Large intestine (tissue), 3 donors: ENCODE measurements around the gene ADGRF5. TPM values are rescaled to one million over a fixed set of nuclear protein-coding genes. Genes with fewer than 3 reads are reported as not detected.

Experiments
- DNase-seq, 2 donors: peaks; one replicate each; pipeline versions ENCODE4 v3.0.0 to v3.0.0-alpha.2; 2013
- H3K27ac ChIP-seq: one replicate; pipeline ENCODE4 v1.5.1; 2013; ENCODE audit warnings: low read length
- H3K27me3 ChIP-seq: 2 replicates; pipeline ENCODE4 v1.6.1; 2013; ENCODE audit warnings: low read length; ENCODE audit not compliant: control insufficient read depth, insufficient read depth
- H3K36me3 ChIP-seq: 2 replicates; pipeline ENCODE4 v1.6.1; 2013; ENCODE audit warnings: low read length; ENCODE audit not compliant: control insufficient read depth, insufficient read depth
- H3K4me1 ChIP-seq: one replicate; pipeline ENCODE4 v1.6.1; 2013; ENCODE audit warnings: low read length; ENCODE audit not compliant: control insufficient read depth, insufficient read depth
- H3K4me3 ChIP-seq: one replicate; pipeline ENCODE4 v1.5.1; 2013; ENCODE audit warnings: low read length
- H3K9me3 ChIP-seq: one replicate; pipeline ENCODE4 v1.6.1; 2013; ENCODE audit warnings: mild to moderate bottlenecking, low read depth, low read length, moderate library complexity; ENCODE audit not compliant: control insufficient read depth
- WGBS: methylation state at CpG from one replicate; pipeline ENCODE4 v1.1.5; 2013; ENCODE audit warnings: low lambda C conversion rate; ENCODE audit not compliant: insufficient coverage; 5-methylcytosine and 5-hydroxymethylcytosine counted together
- polyA plus RNA-seq: library from polyadenylated mRNA; unstranded; fragments of 120-200 nt; gene quantifications from one replicate; pipeline ENCODE4 v1.2.1, GENCODE V29; 2013

ADGRF5 gene
- polyA plus RNA-seq, 1 donor, result 8.3 TPM

GRCh38 chr6:46954837-46955451 lies 33.2 kb upstream of the ADGRF5 start:
- H3K4me3 ChIP-seq, result no peak overlapping the region
- no peak for DNase-seq
- WGBS, result no CpG with 5 or more reads among the region's 4 CpGs

GRCh38 chr6:46953921-46954320 lies 32.2 kb upstream of the ADGRF5 start:
- Histone ChIP-seq H3K27ac (no peak overlapping the region), H3K36me3 (no peaks in the 10 kb centered on the region)
- WGBS, result no CpG with 5 or more reads among the region's 4 CpGs

More at GRCh38 chr6:46954837-46955451, 33.2 kb upstream of the ADGRF5 start:
- no peaks in the 10 kb centered on the region for H3K4me1 ChIP-seq
- no peaks in the 10 kb centered on the region for H3K36me3 ChIP-seq
- no peaks in the 10 kb centered on the region for H3K27me3 ChIP-seq
- H3K27ac ChIP-seq, result no peak overlapping the region
- H3K9me3 ChIP-seq, result no peaks in the 10 kb centered on the region

GRCh38 chr6:46949632-46950280 lies 28.0 kb upstream of the ADGRF5 start:
- Histone ChIP-seq H3K36me3 (no peaks in the 10 kb centered on the region), H3K27ac (no peak overlapping the region), H3K4me3 (no peak overlapping the region), H3K4me1 (peaks cover 5% of the 10 kb centered on the region), H3K27me3 (no peaks in the 10 kb centered on the region), H3K9me3 (no peaks in the 10 kb centered on the region)
- DNase-seq, result peak in 1 of 2 donors; percentile 16
- WGBS, result 43% methylated on average over 1 of the region's 8 CpGs

More at GRCh38 chr6:46953921-46954320, 32.2 kb upstream of the ADGRF5 start:
- DNase-seq, result no peak
- Histone ChIP-seq H3K9me3 (no peaks in the 10 kb centered on the region), H3K4me1 (peaks cover 5% of the 10 kb centered on the region), H3K4me3 (no peak overlapping the region), H3K27me3 (no peaks in the 10 kb centered on the region)

- Histone ChIP-seq H3K9me3 (no peaks in the 10 kb centered on the region), H3K27me3 (no peaks in the 10 kb centered on the region), H3K36me3 (no peaks in the 10 kb centered on the region), H3K4me1 (peaks cover 5% of the 10 kb centered on the region), H3K4me3 (no peak overlapping the region), H3K27ac (no peak overlapping the region)
- peak in 1 of 2 donors; percentile 13 for DNase-seq
- no CpG with 5 or more reads among the region's 8 CpGs for WGBS
These were observed 27.0 kb upstream of the ADGRF5 start for GRCh38 chr6:46948699-46949098.

GRCh38 chr6:46947497-46947896 lies 25.8 kb upstream of the ADGRF5 start:
- H3K36me3 ChIP-seq, result no peaks in the 10 kb centered on the region
- no peak for DNase-seq
- H3K27ac ChIP-seq, result no peak overlapping the region
- H3K27me3 ChIP-seq, result no peaks in the 10 kb centered on the region
- H3K4me1 ChIP-seq, result peaks cover 5% of the 10 kb centered on the region
- no peaks in the 10 kb centered on the region for H3K9me3 ChIP-seq
- no peak overlapping the region for H3K4me3 ChIP-seq
- WGBS, result no CpG with 5 or more reads among the region's 5 CpGs

- Histone ChIP-seq H3K27me3 (no peaks in the 10 kb centered on the region), H3K4me3 (no peak overlapping the region), H3K36me3 (no peaks in the 10 kb centered on the region), H3K4me1 (no peaks in the 10 kb centered on the region), H3K9me3 (no peaks in the 10 kb centered on the region), H3K27ac (no peak overlapping the region)
- no CpG with 5 or more reads among the region's 1 CpG for WGBS
- DNase-seq, result no peak
These were observed 18.9 kb upstream of the ADGRF5 start for GRCh38 chr6:46940433-46941226.

GRCh38 chr6:46937642-46938041 lies 15.9 kb upstream of the ADGRF5 start:
- WGBS, result 98% methylated on average over 4 of the region's 4 CpGs
- no peak for DNase-seq

GRCh38 chr6:46935687-46936086 lies 13.9 kb upstream of the ADGRF5 start:
- H3K4me3 ChIP-seq, result no peak overlapping the region
- H3K9me3 ChIP-seq, result no peaks in the 10 kb centered on the region
- no peaks in the 10 kb centered on the region for H3K27me3 ChIP-seq
- WGBS, result no CpG with 5 or more reads among the region's 6 CpGs
- H3K36me3 ChIP-seq, result no peaks in the 10 kb centered on the region
- no peak for DNase-seq
- H3K27ac ChIP-seq, result no peak overlapping the region
- H3K4me1 ChIP-seq, result no peaks in the 10 kb centered on the region

More at GRCh38 chr6:46937642-46938041, 15.9 kb upstream of the ADGRF5 start:
- Histone ChIP-seq H3K27ac (no peak overlapping the region), H3K36me3 (no peaks in the 10 kb centered on the region), H3K27me3 (no peaks in the 10 kb centered on the region), H3K9me3 (no peaks in the 10 kb centered on the region), H3K4me1 (no peaks in the 10 kb centered on the region), H3K4me3 (no peak overlapping the region)

- Histone ChIP-seq H3K36me3 (no peaks in the 10 kb centered on the region), H3K4me3 (no peak overlapping the region), H3K27ac (no peak overlapping the region), H3K9me3 (no peaks in the 10 kb centered on the region), H3K4me1 (no peaks in the 10 kb centered on the region), H3K27me3 (no peaks in the 10 kb centered on the region)
- 80% methylated on average over 2 of the region's 5 CpGs for WGBS
- DNase-seq, result no peak
These were observed 12.0 kb upstream of the ADGRF5 start for GRCh38 chr6:46933751-46934150.

GRCh38 chr6:46932526-46933319 lies 11.0 kb upstream of the ADGRF5 start:
- H3K36me3 ChIP-seq, result no peaks in the 10 kb centered on the region
- H3K27me3 ChIP-seq, result no peaks in the 10 kb centered on the region
- no peak for DNase-seq
- no peaks in the 10 kb centered on the region for H3K4me1 ChIP-seq
- H3K27ac ChIP-seq, result no peak overlapping the region
- H3K4me3 ChIP-seq, result no peak overlapping the region
- 96% methylated on average over 4 of the region's 10 CpGs for WGBS
- H3K9me3 ChIP-seq, result no peaks in the 10 kb centered on the region
